ENCODE measurements around the gene GPN2. TPM values are rescaled to one million over a fixed set of nuclear protein-coding genes. Genes with fewer than 3 reads are reported as not detected.

GPN2 gene
- total RNA-seq, 6 experiments from 2014 or later = 5.6 to 18.3 (median 15.3) TPM

GRCh38 chr1:26858160-26858559, 31.9 kb downstream of the GPN2 start:
- no peak overlapping the region for H3K27ac ChIP-seq
- peaks cover 0 to 3% (median 0%) of the 10 kb centered on the region in 4 donors for H3K36me3 ChIP-seq
- H3K9me3 ChIP-seq = no peaks in the 10 kb centered on the region
- no peak overlapping the region for H3K4me3 ChIP-seq
- WGBS (ENCODE audit: insufficient coverage, low coverage, low lambda C conversion rate, missing lambda C conversion rate) = 85% methylated on average over 3 of the region's 4 CpGs
- no peaks in the 10 kb centered on the region for H3K4me1 ChIP-seq
- TF ChIP-seq POLR2A (IDR thresholded peaks at IDR 0.05) = no peak
- TF ChIP-seq, protein P1, sequence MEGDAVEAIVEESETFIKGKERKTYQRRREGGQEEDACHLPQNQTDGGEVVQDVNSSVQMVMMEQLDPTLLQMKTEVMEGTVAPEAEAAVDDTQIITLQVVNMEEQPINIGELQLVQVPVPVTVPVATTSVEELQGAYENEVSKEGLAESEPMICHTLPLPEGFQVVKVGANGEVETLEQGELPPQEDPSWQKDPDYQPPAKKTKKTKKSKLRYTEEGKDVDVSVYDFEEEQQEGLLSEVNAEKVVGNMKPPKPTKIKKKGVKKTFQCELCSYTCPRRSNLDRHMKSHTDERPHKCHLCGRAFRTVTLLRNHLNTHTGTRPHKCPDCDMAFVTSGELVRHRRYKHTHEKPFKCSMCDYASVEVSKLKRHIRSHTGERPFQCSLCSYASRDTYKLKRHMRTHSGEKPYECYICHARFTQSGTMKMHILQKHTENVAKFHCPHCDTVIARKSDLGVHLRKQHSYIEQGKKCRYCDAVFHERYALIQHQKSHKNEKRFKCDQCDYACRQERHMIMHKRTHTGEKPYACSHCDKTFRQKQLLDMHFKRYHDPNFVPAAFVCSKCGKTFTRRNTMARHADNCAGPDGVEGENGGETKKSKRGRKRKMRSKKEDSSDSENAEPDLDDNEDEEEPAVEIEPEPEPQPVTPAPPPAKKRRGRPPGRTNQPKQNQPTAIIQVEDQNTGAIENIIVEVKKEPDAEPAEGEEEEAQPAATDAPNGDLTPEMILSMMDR (IDR thresholded peaks at IDR 0.05) = no peak
- no peaks in the 10 kb centered on the region for H3K27me3 ChIP-seq
- ATAC-seq (no peak), DNase-seq (no peak)
- intact Hi-C loops (cut with DNase I) = no loop called here

DNA sequence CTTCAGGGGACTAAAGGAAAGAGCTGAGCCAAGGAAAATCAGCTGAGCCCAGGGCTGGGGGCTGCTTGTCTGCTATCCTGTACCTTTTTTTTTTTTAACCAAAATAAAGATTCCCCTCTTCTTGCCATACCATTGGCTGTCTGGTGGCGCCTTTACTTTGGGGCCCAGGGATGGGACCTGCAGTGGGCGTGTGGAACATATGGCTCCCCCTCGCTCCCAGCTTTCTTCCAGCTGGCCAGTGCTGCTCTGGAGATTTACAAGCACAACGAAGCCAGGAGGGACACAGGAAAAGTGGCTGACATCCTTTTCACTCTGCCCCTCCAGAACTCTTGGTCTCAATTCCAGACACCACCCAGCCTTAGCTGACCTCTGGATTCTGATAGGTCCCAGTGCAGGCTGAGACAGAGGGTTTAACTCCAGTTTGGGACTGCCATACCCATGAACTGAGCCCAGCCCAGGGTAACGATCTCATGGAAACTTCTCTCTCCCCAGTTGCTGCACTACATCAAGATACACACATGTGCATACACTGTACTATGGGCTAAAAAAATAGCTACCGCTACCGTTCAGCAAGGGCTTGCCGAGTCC, 32.5 kb downstream of the GPN2 start:
- H3K9me3 ChIP-seq = no peaks in the 10 kb centered on the region
- intact Hi-C loops (cut with DNase I) = no loop called here
- H3K4me1 ChIP-seq = no peaks in the 10 kb centered on the region
- H3K36me3 ChIP-seq = peaks cover 0 to 8% (median under 1%) of the 10 kb centered on the region in 4 donors
- no peak overlapping the region for H3K27ac ChIP-seq
- no peaks in the 10 kb centered on the region for H3K27me3 ChIP-seq
- no peak for ATAC-seq
- WGBS (ENCODE audit: insufficient coverage, low coverage, low lambda C conversion rate, missing lambda C conversion rate) = 93% methylated on average over 4 of the region's 8 CpGs
- no peak overlapping the region for H3K4me3 ChIP-seq
- no peak for TF ChIP-seq POLR2A (IDR thresholded peaks at IDR 0.05)
- TF ChIP-seq, protein P1 (IDR thresholded peaks at IDR 0.05) = no peak
- no peak for DNase-seq

DNA sequence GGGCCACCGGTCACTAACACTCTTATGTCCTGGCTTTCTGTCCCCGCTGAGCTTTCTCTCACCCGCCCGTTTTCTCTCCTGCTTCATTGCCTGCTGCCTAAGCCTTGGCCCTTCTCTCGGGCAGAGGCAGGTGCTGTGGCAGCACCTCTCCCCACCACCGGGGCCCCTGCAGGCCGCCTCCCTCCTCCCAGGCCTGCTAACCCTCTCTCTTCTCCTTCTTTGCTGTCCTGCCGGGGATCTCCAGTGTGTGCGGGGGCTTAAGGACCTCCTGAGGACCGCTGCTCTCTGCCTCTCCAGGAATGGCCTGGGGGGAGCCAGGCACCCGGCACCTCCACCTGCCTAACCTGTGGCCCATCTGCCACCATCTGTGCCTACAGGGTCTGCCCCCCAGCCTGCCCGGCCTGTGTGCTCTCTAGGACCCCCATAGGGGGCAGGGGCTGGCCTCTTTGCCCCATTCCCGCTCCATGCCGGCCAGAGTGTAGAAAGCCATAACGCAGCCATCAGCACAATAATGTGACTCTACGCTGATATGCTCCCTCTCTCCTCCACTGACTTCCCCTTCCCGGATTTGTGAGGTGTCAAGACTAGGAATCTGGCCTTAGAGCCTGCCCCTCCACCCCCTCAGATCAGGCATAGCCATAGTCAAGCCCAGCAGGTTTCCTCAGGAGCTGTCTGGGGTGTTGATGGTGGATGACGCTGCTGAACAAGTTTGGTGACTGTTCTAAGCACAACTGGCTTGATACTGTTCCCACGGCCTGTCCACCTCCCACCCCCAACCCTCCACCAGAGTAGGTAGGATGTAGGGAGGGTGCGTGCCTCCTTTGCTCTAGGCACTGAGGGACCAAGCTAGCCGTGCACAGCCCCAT, 33.2 kb downstream of the GPN2 start:
- TF ChIP-seq, protein P1 (IDR thresholded peaks at IDR 0.05) = no peak
- TF ChIP-seq POLR2A (IDR thresholded peaks at IDR 0.05) = no peak
- WGBS (ENCODE audit: insufficient coverage, low coverage, low lambda C conversion rate, missing lambda C conversion rate) = 90% methylated on average over 9 of the region's 21 CpGs
- no peak for ATAC-seq
- Histone ChIP-seq H3K4me3 (no peak overlapping the region), H3K4me1 (no peaks in the 10 kb centered on the region), H3K36me3 (peaks cover 0 to 15% (median 6%) of the 10 kb centered on the region in 4 donors), H3K27ac (no peak overlapping the region), H3K9me3 (no peaks in the 10 kb centered on the region), H3K27me3 (no peaks in the 10 kb centered on the region)
- DNase-seq = no peak
- intact Hi-C loops (cut with DNase I) = no loop called here

DNA sequence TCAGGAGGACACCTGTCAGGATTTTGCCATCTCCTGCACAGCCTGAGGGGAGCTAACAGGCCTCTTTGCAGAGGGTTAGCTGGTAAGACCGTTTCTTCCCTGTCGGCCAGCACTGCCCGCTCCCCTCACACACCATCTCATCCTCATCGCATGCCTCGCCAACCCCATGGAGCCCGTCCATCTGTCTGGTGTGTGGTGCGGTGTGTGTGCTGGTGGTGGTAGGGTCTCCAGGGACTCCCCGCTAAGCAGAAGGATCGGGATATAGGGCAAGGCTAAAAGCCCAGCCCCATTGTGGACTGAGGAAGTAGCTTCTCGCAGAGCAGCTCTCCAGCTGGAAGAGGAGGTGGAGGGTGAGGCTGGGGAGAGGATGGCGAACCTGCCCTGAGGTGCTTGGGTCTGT, 33.9 kb downstream of the GPN2 start:
- 96% methylated on average over 8 of the region's 11 CpGs for WGBS (ENCODE audit: insufficient coverage, low coverage, low lambda C conversion rate, missing lambda C conversion rate)
- Histone ChIP-seq H3K4me3 (no peak overlapping the region), H3K27ac (no peak overlapping the region), H3K4me1 (no peaks in the 10 kb centered on the region), H3K9me3 (no peaks in the 10 kb centered on the region), H3K27me3 (no peaks in the 10 kb centered on the region), H3K36me3 (peaks cover 0 to 22% (median 11%) of the 10 kb centered on the region in 4 donors)
- DNase-seq (no peak), ATAC-seq (no peak)
- intact Hi-C loops (cut with DNase I) = no loop called here
- TF ChIP-seq, protein P1 (IDR thresholded peaks at IDR 0.05) = no peak
- TF ChIP-seq POLR2A (IDR thresholded peaks at IDR 0.05) = no peak

All from right lobe of liver (tissue), 6 donors.